ENCODE data around the gene FAM181A.

Gene FAM181A

GRCh38 chr14:93963692-93964091, 36.5 kb downstream of the FAM181A start:
- TF ChIP-seq, protein P1, sequence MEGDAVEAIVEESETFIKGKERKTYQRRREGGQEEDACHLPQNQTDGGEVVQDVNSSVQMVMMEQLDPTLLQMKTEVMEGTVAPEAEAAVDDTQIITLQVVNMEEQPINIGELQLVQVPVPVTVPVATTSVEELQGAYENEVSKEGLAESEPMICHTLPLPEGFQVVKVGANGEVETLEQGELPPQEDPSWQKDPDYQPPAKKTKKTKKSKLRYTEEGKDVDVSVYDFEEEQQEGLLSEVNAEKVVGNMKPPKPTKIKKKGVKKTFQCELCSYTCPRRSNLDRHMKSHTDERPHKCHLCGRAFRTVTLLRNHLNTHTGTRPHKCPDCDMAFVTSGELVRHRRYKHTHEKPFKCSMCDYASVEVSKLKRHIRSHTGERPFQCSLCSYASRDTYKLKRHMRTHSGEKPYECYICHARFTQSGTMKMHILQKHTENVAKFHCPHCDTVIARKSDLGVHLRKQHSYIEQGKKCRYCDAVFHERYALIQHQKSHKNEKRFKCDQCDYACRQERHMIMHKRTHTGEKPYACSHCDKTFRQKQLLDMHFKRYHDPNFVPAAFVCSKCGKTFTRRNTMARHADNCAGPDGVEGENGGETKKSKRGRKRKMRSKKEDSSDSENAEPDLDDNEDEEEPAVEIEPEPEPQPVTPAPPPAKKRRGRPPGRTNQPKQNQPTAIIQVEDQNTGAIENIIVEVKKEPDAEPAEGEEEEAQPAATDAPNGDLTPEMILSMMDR (IDR thresholded peaks at IDR 0.05): no peak
- Histone ChIP-seq H3K27ac (peak overlapping the region; percentile 92), H3K27me3 (peaks cover 3% of the 10 kb centered on the region), H3K4me1 (ENCODE audit: control insufficient read depth in 1 of 2, insufficient read depth in 1 of 2, low read depth in 1 of 2, low read length in 1 of 2) (peaks cover 6 to 61% of the 10 kb centered on the region in 2 experiments), H3K36me3 (no peaks in the 10 kb centered on the region), H3K9me3 (no peaks in the 10 kb centered on the region), H3K4me3 (ENCODE audit: low read depth in 1 of 2, low read length in 1 of 2) (no peak overlapping the region)

GRCh38 chr14:93964281-93964680, 37.1 kb downstream of the FAM181A start:
- Histone ChIP-seq H3K4me1 (ENCODE audit: control insufficient read depth in 1 of 2, insufficient read depth in 1 of 2, low read depth in 1 of 2, low read length in 1 of 2) (peaks cover 6 to 55% of the 10 kb centered on the region in 2 experiments), H3K9me3 (no peaks in the 10 kb centered on the region), H3K4me3 (ENCODE audit: low read depth in 1 of 2, low read length in 1 of 2) (no peak overlapping the region), H3K27me3 (peaks cover 9% of the 10 kb centered on the region), H3K36me3 (no peaks in the 10 kb centered on the region), H3K27ac (peak overlapping the region; percentile 92)
- TF ChIP-seq, protein P1 (IDR thresholded peaks at IDR 0.05): no peak

DNA sequence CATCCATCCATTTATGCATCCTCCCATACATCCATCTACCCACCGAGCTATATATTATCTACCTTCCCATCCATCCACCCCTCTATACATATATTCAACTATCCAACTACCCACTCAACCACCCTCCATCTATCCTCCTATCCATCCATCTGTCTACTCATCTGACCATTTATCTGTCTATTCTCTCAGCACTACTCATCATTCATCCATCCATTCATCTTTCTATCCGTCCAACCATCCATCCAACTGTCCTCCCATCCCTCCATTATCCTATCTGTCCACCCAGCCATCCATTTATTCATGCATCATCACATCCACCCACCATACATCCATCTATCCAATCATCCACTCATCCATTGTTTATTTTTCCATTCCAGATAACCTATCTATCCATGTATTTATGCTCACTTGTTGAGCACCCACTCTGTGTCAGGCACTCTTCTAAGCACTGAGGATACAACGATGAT, 37.7 kb downstream of the FAM181A start:
- Histone ChIP-seq H3K4me3 (ENCODE audit: low read depth in 1 of 2, low read length in 1 of 2) (no peak overlapping the region), H3K4me1 (ENCODE audit: control insufficient read depth in 1 of 2, insufficient read depth in 1 of 2, low read depth in 1 of 2, low read length in 1 of 2) (peaks cover 6 to 49% of the 10 kb centered on the region in 2 experiments), H3K9me3 (no peaks in the 10 kb centered on the region), H3K27ac (no peak overlapping the region), H3K36me3 (no peaks in the 10 kb centered on the region), H3K27me3 (peaks cover 15% of the 10 kb centered on the region)
- TF ChIP-seq, protein P1 (IDR thresholded peaks at IDR 0.05): no peak

DNA sequence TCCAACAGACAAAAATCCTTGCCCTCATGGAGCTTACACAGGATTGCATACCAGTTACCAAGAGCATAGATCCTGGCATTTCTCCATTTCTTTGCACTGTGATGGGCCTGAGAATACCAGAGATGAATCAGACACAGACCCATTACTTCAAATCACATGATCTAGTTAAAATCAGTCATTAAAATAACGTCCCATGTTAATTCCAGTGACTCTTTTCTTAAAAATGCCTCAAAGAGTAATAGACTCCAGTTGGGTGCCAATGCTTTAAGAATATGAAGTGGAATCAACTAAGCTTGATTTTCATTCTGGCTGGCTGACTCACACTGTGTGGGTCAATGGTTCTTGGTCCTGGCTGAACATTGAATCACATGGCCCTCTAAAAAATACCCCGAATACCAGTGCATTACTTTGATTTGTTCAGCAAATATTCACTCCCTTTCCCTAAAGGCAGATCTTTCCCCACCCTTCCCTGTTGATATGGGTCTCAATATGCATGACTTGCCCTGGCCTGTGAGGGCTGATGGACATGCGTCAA, 38.2 kb downstream of the FAM181A start:
- Histone ChIP-seq H3K27me3 (peaks cover 20% of the 10 kb centered on the region), H3K4me1 (ENCODE audit: control insufficient read depth in 1 of 2, insufficient read depth in 1 of 2, low read depth in 1 of 2, low read length in 1 of 2) (peaks cover 6 to 47% of the 10 kb centered on the region in 2 experiments), H3K4me3 (ENCODE audit: low read depth in 1 of 2, low read length in 1 of 2) (no peak overlapping the region), H3K9me3 (no peaks in the 10 kb centered on the region), H3K27ac (no peak overlapping the region), H3K36me3 (no peaks in the 10 kb centered on the region)
- TF ChIP-seq, protein P1 (IDR thresholded peaks at IDR 0.05): no peak

GRCh38 chr14:93965946-93966474, 38.9 kb downstream of the FAM181A start:
- Histone ChIP-seq H3K9me3 (no peaks in the 10 kb centered on the region), H3K36me3 (no peaks in the 10 kb centered on the region), H3K4me1 (ENCODE audit: control insufficient read depth in 1 of 2, insufficient read depth in 1 of 2, low read depth in 1 of 2, low read length in 1 of 2) (peaks cover 6 to 50% of the 10 kb centered on the region in 2 experiments), H3K27me3 (peaks cover 26% of the 10 kb centered on the region), H3K4me3 (ENCODE audit: low read depth in 1 of 2, low read length in 1 of 2) (no peak overlapping the region), H3K27ac (no peak overlapping the region)
- TF ChIP-seq, protein P1 (IDR thresholded peaks at IDR 0.05): no peak

Measured in neutrophil (primary cell).